GM10266 (cell line): Measurements from ENCODE around the gene SPINT1.
A peak's percentile ranks its signal among the peaks of the same experiment; 100 is the strongest.

ENCODE experiments used
- DNase-seq: peaks from one replicate; pipeline ENCODE4 v3.0.0; 2012; ENCODE audit errors: extremely low spot score
- TF ChIP-seq, protein P1 (sequence below): IDR thresholded peaks from 2 replicates; pipeline ENCODE4 v1.5.1; 2012; ENCODE audit warnings: mild to moderate bottlenecking, low read depth; ENCODE audit not compliant: control insufficient read depth, insufficient read depth; ENCODE audit errors: missing control alignments

SPINT1 gene

DNA sequence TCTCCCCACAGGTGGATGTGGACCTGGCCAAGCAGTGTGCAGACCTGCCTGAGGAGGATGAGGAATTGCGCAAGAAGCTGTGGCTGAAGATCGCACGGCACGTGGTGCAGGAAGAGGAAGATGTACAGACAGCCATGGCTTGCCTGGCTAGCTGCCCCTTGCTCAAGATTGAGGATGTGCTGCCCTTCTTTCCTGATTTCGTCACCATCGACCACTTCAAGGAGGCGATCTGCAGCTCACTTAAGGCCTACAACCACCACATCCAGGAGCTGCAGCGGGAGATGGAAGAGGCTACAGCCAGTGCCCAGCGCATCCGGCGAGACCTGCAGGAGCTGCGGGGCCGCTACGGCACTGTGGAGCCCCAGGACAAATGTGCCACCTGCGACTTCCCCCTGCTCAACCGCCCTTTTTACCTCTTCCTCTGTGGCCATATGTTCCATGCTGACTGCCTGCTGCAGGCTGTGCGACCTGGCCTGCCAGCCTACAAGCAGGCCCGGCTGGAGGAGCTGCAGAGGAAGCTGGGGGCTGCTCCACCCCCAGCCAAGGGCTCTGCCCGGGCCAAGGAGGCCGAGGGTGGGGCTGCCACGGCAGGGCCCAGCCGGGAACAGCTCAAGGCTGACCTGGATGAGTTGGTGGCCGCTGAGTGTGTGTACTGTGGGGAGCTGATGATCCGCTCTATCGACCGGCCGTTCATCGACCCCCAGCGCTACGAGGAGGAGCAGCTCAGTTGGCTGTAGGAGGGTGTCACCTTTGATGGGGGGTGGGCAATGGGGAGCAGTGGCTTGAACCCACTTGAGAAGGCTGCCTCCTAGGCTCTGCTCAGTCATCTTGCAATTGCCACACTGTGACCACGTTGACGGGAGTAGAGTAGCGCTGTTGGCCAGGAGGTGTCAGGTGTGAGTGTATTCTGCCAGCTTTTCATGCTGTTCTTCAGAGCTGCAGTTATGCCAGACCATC, 59.0 kb downstream of the SPINT1 start:
- DNase-seq: no peak
- TF ChIP-seq, protein P1, sequence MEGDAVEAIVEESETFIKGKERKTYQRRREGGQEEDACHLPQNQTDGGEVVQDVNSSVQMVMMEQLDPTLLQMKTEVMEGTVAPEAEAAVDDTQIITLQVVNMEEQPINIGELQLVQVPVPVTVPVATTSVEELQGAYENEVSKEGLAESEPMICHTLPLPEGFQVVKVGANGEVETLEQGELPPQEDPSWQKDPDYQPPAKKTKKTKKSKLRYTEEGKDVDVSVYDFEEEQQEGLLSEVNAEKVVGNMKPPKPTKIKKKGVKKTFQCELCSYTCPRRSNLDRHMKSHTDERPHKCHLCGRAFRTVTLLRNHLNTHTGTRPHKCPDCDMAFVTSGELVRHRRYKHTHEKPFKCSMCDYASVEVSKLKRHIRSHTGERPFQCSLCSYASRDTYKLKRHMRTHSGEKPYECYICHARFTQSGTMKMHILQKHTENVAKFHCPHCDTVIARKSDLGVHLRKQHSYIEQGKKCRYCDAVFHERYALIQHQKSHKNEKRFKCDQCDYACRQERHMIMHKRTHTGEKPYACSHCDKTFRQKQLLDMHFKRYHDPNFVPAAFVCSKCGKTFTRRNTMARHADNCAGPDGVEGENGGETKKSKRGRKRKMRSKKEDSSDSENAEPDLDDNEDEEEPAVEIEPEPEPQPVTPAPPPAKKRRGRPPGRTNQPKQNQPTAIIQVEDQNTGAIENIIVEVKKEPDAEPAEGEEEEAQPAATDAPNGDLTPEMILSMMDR: no peak

DNA sequence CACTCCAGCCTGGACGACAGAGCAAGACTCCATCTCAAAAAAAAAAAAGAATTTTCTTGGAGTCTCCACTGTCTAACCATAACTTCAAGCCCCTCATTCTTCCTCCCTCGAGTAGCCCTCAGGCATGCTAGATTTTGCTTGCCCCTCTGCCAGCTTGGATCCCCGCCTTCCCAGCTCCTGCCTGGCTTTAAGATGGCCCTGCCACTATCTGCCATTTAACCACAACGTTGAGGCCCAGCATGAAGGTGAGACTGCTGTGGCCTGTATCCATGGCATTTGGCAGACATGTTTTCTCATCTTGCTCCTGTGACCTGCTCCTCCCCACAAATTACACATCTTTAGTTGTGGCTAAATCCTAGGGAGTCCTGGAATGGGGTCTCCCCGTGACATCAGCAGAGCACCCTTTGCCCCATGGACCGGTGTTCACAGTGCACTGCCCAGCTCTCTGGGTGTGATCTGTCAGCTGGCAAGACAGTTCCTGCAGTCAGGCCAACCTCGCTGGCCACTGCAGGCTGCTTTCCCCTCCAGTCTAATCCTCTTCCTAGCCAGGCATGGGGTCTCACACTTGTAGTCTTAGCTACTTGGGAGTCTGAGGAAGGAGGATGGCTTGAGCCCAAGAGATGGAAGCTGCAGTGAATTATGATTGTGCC, 60.8 kb downstream of the SPINT1 start:
- DNase-seq: no peak
- TF ChIP-seq, protein P1: no peak

DNA sequence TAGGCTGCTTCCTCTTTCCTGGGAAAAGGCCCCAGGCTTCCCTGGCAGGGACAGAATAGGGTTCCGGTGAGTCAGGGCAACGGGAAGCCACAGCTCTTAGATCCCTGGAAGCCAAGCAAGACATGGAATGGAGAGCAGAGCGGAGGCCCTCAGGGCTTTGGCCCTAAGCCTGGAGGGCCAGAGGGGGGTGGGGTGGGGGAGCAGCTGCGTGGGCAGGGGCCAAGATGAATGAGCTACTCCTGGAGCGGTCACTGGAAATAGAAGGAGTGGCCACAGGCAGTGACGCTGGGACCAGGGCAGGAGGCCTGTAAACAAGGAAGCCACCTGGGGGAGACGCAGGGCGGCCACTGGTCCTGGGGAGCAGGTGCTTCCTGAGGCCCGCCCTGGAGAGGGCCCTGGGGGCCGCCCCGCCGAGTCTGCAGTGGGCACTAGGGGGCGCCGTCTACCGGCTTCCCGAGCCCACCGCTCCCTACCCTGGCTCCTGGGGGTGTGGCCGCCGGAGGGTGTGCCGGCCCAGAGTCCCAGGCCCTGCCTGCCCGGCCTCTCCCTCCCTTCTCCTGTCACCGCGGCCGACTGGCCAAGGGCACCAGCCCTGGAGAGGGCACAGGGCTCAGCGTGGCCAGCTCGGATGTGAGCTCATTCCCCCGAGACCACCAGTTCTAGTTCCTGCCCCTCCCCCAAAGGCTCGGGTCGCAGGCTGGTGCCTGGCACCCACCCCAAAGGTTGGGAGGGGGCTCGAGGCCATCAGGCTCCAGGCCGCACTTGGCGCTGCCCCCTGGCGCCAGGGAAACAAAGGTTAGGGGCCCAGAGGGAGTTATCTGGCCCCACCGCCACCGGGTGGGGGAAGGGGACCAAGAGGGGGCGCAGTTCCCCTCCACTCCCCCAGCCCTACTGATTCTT, 62.5 kb downstream of the SPINT1 start:
- peak; percentile 82 for DNase-seq
- TF ChIP-seq, protein P1: peak; percentile 82

DNA sequence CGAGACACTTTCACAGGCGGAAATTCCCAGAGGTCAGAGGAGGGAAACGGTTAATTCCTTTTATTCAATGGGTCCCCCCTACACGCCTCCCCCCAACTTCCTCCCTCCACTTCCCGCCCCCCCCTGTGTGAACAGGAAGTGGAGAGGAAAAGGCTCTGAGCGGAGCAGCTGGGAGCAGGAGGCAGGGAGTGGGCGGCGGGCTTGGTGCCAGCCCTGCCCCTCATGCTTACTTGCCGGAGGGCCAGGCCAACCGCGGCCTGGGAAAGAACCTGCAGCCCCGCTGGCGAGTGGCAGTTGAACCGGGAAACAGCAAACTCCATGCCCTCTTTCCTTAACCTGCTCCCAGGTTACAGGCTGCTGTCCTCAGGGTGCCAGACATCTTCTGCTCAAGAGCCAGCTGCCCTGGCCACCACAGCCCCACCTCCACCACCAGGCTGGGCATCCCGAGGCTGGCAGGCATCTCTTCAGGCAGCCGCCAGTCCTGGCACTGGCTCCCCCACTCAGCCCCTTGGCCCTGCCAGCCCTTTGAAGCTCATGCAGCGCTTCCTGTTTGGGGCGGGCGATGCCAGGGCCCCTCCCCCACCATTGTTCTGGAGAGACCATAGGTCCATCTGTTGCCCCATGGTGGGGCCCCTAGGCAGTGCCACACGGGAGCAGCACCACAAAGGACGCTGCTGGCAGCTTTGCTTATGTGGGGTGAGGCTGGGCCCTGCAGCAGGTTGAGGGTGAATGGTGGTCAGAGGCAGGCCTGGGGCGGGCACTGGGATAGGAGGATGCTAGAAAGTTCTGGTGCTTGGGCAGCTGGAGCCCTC, 63.3 kb downstream of the SPINT1 start:
- DNase-seq: no peak

More for the DNA sequence above, 63.3 kb downstream of the SPINT1 start:
- TF ChIP-seq, protein P1: no peak
